NCI-H226 (cell line): ENCODE results near the gene OR5A2.
"Not testable (repeated sequence)": the region's sequence is repeated elsewhere in the genome, so short reads cannot be mapped to it uniquely, and the experiment has no call there.

Experiments used
- DNase-seq: peaks from one replicate; pipeline ENCODE4 v3.0.0-alpha.2; 2015

Gene OR5A2

GRCh38 chr11:59380263-59381059 is 45.8 kb downstream of the OR5A2 start:
- no peak for DNase-seq

- DNase-seq: not testable (repeated sequence)
These were observed 53.9 kb downstream of the OR5A2 start for GRCh38 chr11:59372324-59372723.

GRCh38 chr11:59368238-59369022 is 57.8 kb downstream of the OR5A2 start:
- no peak for DNase-seq
